Heart left ventricle (tissue), 16 donors: ENCODE measurements around the gene DIAPH2. TPM values are rescaled to one million over a fixed set of nuclear protein-coding genes. Genes with fewer than 3 reads are reported as not detected.

Experiments used
- ATAC-seq, 4 donors: fragments of 200-7000 bp; cut with Tn5 transposase; one replicate each; pipeline ENCODE4 v1.9.1; 2020 to 2022; ENCODE audit warnings: moderate library complexity in 4 of 4, mild to moderate bottlenecking in 3 of 4, moderate number of reproducible peaks in 1 of 4
- DNase-seq, 5 donors: peaks; one replicate each; pipeline ENCODE4 v3.0.0-alpha.2; 2020
- H3K27ac ChIP-seq, 12 donors: fragments of 200-600 bp; sonication (generic) in 4 of 12; one replicate each; pipeline versions ENCODE4 v1.5.0 to v1.8.0; 2016 to 2022; ENCODE audit warnings: mild to moderate bottlenecking in 2 of 12
- H3K27me3 ChIP-seq, 9 donors: fragments of 200-600 bp; sonication (generic) in 2 of 9; one replicate each; pipeline versions ENCODE4 v1.5.1 to v1.8.0; 2016 to 2022; ENCODE audit warnings: mild to moderate bottlenecking in 3 of 9
- H3K36me3 ChIP-seq, 9 donors: fragments of 200-600 bp; sonication (generic) in 2 of 9; one replicate each; pipeline versions ENCODE4 v1.5.0 to v1.8.0; 2018 to 2022; ENCODE audit warnings: mild to moderate bottlenecking in 2 of 9
- H3K4me1 ChIP-seq, 12 donors: fragments of 200-600 bp; sonication (generic) in 4 of 12; one replicate each; pipeline versions ENCODE4 v1.5.0 to v1.8.0; 2016 to 2022; ENCODE audit warnings: mild to moderate bottlenecking in 3 of 12
- H3K4me3 ChIP-seq, 12 donors: fragments of 200-600 bp; sonication (generic) in 4 of 12; one replicate each; pipeline versions ENCODE4 v1.5.0 to v1.8.0; 2017 to 2022; ENCODE audit warnings: mild to moderate bottlenecking in 9 of 12, moderate library complexity in 4 of 12
- H3K9me3 ChIP-seq, 12 donors: fragments of 200-600 bp; sonication (generic) in 4 of 12; one replicate each; pipeline versions ENCODE4 v1.5.0 to v1.8.0; 2016 to 2022; ENCODE audit warnings: mild to moderate bottlenecking in 1 of 12
- CTCF ChIP-seq, 12 donors: fragments of 200-600 bp; sonication (generic) in 4 of 12; IDR thresholded peaks; one replicate each; pipeline versions ENCODE4 v1.5.0 to v1.8.0; 2018 to 2022; ENCODE audit warnings: antibody characterized with exemption in 12 of 12, mild to moderate bottlenecking in 5 of 12
- POLR2A ChIP-seq, 2 donors: fragments of 450-650 bp; IDR thresholded peaks; one replicate each; pipeline ENCODE4 v1.6.1; 2017; ENCODE audit warnings: antibody characterized with exemption in 2 of 2, mild to moderate bottlenecking in 2 of 2, moderate library complexity in 2 of 2
- WGBS, 4 donors: extraction: QIAGEN DNeasy Blood & Tissue Kit in 2 of 4; methylation state at CpG; one replicate each; pipeline versions ENCODE4 v1.1.5 to v1.1.7; 2013 to 2018; 5-methylcytosine and 5-hydroxymethylcytosine counted together
- intact Hi-C, 10 donors: fragments of 100-400 bp; cut with DNase I; formaldehyde crosslinking; loops; one replicate each; pipeline versions ENCODE4 v1.11.1 to v1.14.2; 2022
- polyA plus RNA-seq, 2 donors: library from polyadenylated mRNA; stranded (reverse); fragments of 200-250 nt; gene quantifications; one replicate each; pipeline ENCODE4 v1.2.3, GENCODE V29; 2013
- total RNA-seq, 9 donors: library from RNA; depleted of rRNA in 2 of 9; stranded (reverse); fragments of >200 nt in 2 of 9; fragmentation: NEBNext Ultra II Directional in 3 of 9; extraction: Animal tissue kit (Norgen Biotek cat#: 25700) in 3 of 9; gene quantifications; one replicate each; pipeline versions ENCODE4 v1.1.0 to v1.2.4, GENCODE V29; 2016 to 2023
- donor health status: ischemic (EF 13 %, LVEDD 7.1; RV severe dilation, severe dysfunction).
- donor health status: healthy with polysubstance abuse.
- donor health status: DM: no; HTN: yes; CAD: no.
- donor health status: DM: no; HTN: no; CAD: no.
- donor health status: ischemic (EF 25% LVEDD 6.9; RV normal size, moderate dysfunction).
- donor health status: ischemic (EF 25% LVEDD 5.7; RV mildly dilated, moderate dysfunction).
- donor health status: healthy.
- donor health status: DM: yes; HTN: yes; CAD: no.
- donor health status: ischemic (EF 35%, LVEDD 5.7; RV mildly dilated, moderate dysfunction).
- donor health status: nonischemic (EF 11% LVEDD 7.7; RV severe dilation, severe dysfunction).
- donor health status: DM: yes; HTN: yes; CAD: no.
- donor health status: PGD.
- donor health status: ischemic (EF 29% LVEDD 5.4; RV normal size, mild dysfunction).
- donor health status: nonischemic (EF 23%, LVEDD 6.1; RV moderate dilation, normal function).

DIAPH2 gene
- total and polyA plus RNA-seq, 11 donors = 3.7 to 18.8 (median 12.3) TPM

- DNase-seq = no peak
- WGBS, 4 donors = 75 to 98% (median 88%) methylated on average over 1 of the region's 1 CpG
- Histone ChIP-seq H3K27me3 (no peaks in the 10 kb centered on the region), H3K9me3 (no peaks in the 10 kb centered on the region), H3K4me1 (no peaks in the 10 kb centered on the region), H3K4me3 (no peak overlapping the region), H3K36me3 (no peaks in the 10 kb centered on the region), H3K27ac (no peak overlapping the region)
- intact Hi-C loops = no loop called here
- ATAC-seq = no peak
- TF ChIP-seq POLR2A (IDR thresholded peaks at IDR 0.05) (no peak), CTCF (IDR thresholded peaks at IDR 0.05) (no peak)
Measured at GRCh38 chrX:97290199-97290598, 605.6 kb downstream of the DIAPH2 start.

DNA sequence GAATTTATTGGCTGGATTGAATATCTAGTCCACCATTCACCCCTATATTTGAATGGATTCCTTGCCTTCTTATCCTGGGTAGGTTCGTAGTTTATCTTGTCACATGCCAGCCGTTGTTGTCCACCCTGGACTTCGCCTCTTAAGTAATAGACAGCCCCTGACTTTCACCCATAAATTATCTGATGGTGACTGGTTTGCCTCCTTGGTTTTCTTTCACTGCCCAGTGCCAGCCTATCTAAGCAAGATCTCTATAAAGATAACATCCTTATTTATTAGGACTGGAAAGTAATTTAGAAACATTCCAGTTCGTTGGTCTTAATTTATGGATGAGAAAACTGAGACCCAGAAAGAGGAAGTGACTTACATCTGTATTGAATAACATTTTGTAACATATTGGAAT, 609.4 kb downstream of the DIAPH2 start:
- 72 to 84% (median 78%) methylated on average over 4 of the region's 4 CpGs for WGBS, 4 donors
- H3K4me3 ChIP-seq = no peak overlapping the region
- intact Hi-C loops = no loop called here

DNA sequence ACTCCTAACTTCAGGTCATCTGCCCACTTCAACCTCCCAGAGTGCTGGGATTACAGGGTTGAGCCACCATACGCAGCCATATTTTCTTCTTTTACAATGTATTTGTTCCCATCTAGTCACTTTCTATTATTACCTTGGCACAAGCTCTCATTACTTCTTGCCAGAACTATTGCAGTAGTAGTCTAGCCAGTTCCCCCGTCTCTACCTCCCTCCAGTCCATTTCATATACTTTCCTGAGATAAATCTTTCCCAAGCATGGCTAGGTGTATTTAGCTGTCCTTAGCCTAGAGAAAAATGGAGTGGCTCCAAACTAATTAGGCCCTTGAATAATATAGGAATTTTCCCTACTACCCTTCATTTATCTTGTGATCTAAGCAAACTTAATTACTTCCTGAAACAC, 611.3 kb downstream of the DIAPH2 start:
- ATAC-seq = no peak

More for the DNA sequence above, 609.4 kb downstream of the DIAPH2 start:
- Histone ChIP-seq H3K36me3 (no peaks in the 10 kb centered on the region), H3K9me3 (no peaks in the 10 kb centered on the region), H3K27me3 (peaks cover 0 to 5% (median 0%) of the 10 kb centered on the region in 9 donors), H3K4me1 (no peaks in the 10 kb centered on the region), H3K27ac (no peak overlapping the region)
- no peak for ATAC-seq
- no peak for TF ChIP-seq POLR2A (IDR thresholded peaks at IDR 0.05)
- no peak for TF ChIP-seq CTCF (IDR thresholded peaks at IDR 0.05)
- DNase-seq = no peak

GRCh38 chrX:97306771-97307470, 622.3 kb downstream of the DIAPH2 start:
- 51 to 78% (median 60%) methylated on average over 1 of the region's 1 CpG for WGBS, 4 donors
- intact Hi-C loops = no loop called here
- Histone ChIP-seq H3K27ac (no peak overlapping the region), H3K4me1 (no peaks in the 10 kb centered on the region), H3K4me3 (no peak overlapping the region), H3K27me3 (no peaks in the 10 kb centered on the region), H3K36me3 (no peaks in the 10 kb centered on the region), H3K9me3 (no peaks in the 10 kb centered on the region)
- DNase-seq (no peak), ATAC-seq (no peak)
- no peak for TF ChIP-seq POLR2A (IDR thresholded peaks at IDR 0.05)
- TF ChIP-seq CTCF (IDR thresholded peaks at IDR 0.05) = no peak

More for the DNA sequence above, 611.3 kb downstream of the DIAPH2 start:
- H3K27me3 ChIP-seq = peaks cover 0 to 5% (median 0%) of the 10 kb centered on the region in 9 donors
- DNase-seq = no peak
- no peaks in the 10 kb centered on the region for H3K36me3 ChIP-seq
- no peaks in the 10 kb centered on the region for H3K9me3 ChIP-seq
- no peak for TF ChIP-seq POLR2A (IDR thresholded peaks at IDR 0.05)
- TF ChIP-seq CTCF (IDR thresholded peaks at IDR 0.05) = no peak
- H3K27ac ChIP-seq = no peak overlapping the region
- 77 to 85% (median 78%) methylated on average over 2 of the region's 2 CpGs for WGBS, 4 donors
- no peaks in the 10 kb centered on the region for H3K4me1 ChIP-seq
- intact Hi-C loops = no loop called here
- H3K4me3 ChIP-seq = no peak overlapping the region
